Activated B cell treated with CpG ODN at 0.5 μM for 24 hours (primary cell): Measurements from ENCODE around the gene ELL. TPM values are rescaled to one million over a fixed set of nuclear protein-coding genes. Genes with fewer than 3 reads are reported as not detected.
"Not testable (repeated sequence)": the region's sequence is repeated elsewhere in the genome, so short reads cannot be mapped to it uniquely, and the experiment has no call there.

Source experiments
- ATAC-seq: fragments of 200-7000 bp; cut with Tn5 transposase; one replicate; pipeline ENCODE4 v1.10.0; 2021; ENCODE audit warnings: low read depth, mild to moderate bottlenecking, moderate library complexity
- CTCF ChIA-PET: fragments of 350-600 bp; sonication (Branson Sonifier 250); formaldehyde crosslinking; loops from one replicate; lab custom pipeline; 2021; ENCODE audit warnings: antibody characterized with exemption; lab: Charles Lee
- POLR2A ChIA-PET: fragments of 350-600 bp; sonication (Branson Sonifier 250); formaldehyde crosslinking; loops from one replicate; lab custom pipeline; 2021; ENCODE audit warnings: antibody characterized with exemption; lab: Charles Lee
- DNase-seq: peaks from one replicate; pipeline ENCODE4 v3.0.0; 2022
- H3K27ac Mint-ChIP-seq: one replicate; pipeline ENCODE4 v1.8.0; 2020; ENCODE audit warnings: mixed read lengths
- H3K27me3 Mint-ChIP-seq: one replicate; pipeline ENCODE4 v1.8.0; 2021; ENCODE audit warnings: mixed read lengths
- H3K36me3 Mint-ChIP-seq: one replicate; pipeline ENCODE4 v1.8.0; 2021; ENCODE audit warnings: low read depth, mixed read lengths
- H3K4me1 Mint-ChIP-seq: one replicate; pipeline ENCODE4 v1.8.0; 2021; ENCODE audit warnings: mixed read lengths
- H3K4me3 Mint-ChIP-seq: one replicate; pipeline ENCODE4 v1.8.0; 2020; ENCODE audit warnings: mild to moderate bottlenecking, mixed read lengths
- H3K9me3 Mint-ChIP-seq: one replicate; pipeline ENCODE4 v1.8.0; 2020; ENCODE audit warnings: mixed read lengths
- intact Hi-C: fragments of 100-400 bp; cut with micrococcal nuclease; formaldehyde crosslinking; loops from one replicate; pipeline ENCODE4 v1.15.1; 2024
- total RNA-seq: library from RNA; stranded (reverse); gene quantifications from 2 replicates; pipeline ENCODE4 v1.2.3, GENCODE V29; 2022
- TF ChIP-seq, protein P1 (sequence below): fragments of 200-600 bp; IDR thresholded peaks from one replicate; pipeline ENCODE4 v1.8.0; 2022; ENCODE audit warnings: antibody characterized with exemption, mild to moderate bottlenecking

Gene ELL
- total RNA-seq, 1 donor from 2014 or later = 32.6 TPM

DNA sequence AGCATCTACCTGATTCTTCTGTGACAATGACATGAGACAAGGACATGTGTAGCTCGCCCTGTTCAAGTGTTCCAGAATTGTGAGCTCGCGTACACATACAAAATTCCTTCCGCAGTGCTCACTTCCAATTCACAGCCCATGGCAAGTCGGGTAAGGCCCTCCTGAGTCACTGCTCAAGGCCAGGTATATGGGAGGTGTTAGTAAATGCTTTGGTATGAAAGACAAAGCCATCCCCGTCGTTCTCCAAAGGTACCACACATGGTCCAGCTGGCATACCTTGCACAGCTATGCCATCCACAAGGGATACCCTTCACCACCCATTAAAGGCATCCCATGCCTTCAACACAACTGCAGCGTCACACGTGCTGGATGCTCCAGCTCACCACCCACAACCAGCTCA is 4.4 kb upstream of the ELL start:
- H3K27ac Mint-ChIP-seq = no peak overlapping the region
- peaks cover 6% of the 10 kb centered on the region for H3K36me3 Mint-ChIP-seq
- intact Hi-C loops = no loop called here
- ATAC-seq = no peak
- peaks cover 2% of the 10 kb centered on the region for H3K4me1 Mint-ChIP-seq
- TF ChIP-seq, protein P1, sequence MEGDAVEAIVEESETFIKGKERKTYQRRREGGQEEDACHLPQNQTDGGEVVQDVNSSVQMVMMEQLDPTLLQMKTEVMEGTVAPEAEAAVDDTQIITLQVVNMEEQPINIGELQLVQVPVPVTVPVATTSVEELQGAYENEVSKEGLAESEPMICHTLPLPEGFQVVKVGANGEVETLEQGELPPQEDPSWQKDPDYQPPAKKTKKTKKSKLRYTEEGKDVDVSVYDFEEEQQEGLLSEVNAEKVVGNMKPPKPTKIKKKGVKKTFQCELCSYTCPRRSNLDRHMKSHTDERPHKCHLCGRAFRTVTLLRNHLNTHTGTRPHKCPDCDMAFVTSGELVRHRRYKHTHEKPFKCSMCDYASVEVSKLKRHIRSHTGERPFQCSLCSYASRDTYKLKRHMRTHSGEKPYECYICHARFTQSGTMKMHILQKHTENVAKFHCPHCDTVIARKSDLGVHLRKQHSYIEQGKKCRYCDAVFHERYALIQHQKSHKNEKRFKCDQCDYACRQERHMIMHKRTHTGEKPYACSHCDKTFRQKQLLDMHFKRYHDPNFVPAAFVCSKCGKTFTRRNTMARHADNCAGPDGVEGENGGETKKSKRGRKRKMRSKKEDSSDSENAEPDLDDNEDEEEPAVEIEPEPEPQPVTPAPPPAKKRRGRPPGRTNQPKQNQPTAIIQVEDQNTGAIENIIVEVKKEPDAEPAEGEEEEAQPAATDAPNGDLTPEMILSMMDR = no peak
- DNase-seq = no peak
- POLR2A ChIA-PET = no interaction called here
- H3K27me3 Mint-ChIP-seq = no peaks in the 10 kb centered on the region
- H3K9me3 Mint-ChIP-seq = no peaks in the 10 kb centered on the region
- CTCF ChIA-PET = no interaction called here
- H3K4me3 Mint-ChIP-seq = no peak overlapping the region

DNA sequence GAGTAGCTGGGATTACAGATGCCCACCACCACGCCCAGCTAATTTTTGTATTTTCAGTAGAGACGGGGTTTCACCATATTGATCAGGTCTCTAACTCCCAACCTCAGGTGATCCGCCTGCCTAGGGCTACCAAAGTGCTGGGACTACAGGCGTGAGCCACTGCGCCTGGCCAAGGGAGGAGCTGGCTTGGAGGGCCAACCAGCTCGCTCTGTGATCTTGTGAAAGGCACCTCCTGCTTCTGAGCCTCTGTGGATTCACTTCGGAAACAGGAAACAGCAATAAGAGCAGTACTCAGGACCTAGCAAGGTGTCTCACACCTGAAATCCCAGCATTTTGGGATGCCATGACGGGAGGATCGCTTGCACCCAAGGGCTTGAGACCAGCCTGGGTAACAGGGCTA is 2.0 kb upstream of the ELL start:
- CTCF ChIA-PET = interaction anchor here (0.8 kb wide), 1 partner anchor 323 kb away, joined by 3 read pairs; no protein-coding TSS in a partner anchor
- intact Hi-C loops = loop anchor here (2.0 to 5.0 kb wide), 5 partner anchors 178 to 668 kb away; partner anchors contain the start of genes BORCS8, IFI30, JUND and MPV17L2
- Mint-ChIP-seq H3K27me3 (no peaks in the 10 kb centered on the region), H3K27ac (no peak overlapping the region), H3K4me3 (no peak overlapping the region), H3K9me3 (no peaks in the 10 kb centered on the region), H3K4me1 (peaks cover 18% of the 10 kb centered on the region), H3K36me3 (peaks cover 11% of the 10 kb centered on the region)
- DNase-seq = no peak
- TF ChIP-seq, protein P1 = no peak
- POLR2A ChIA-PET = interaction anchor here (0.5 to 5.1 kb wide), 4 partner anchors 19 to 400 kb away, joined by 3 to 77 read pairs (median 8); partner anchors contain the start of gene KXD1
- ATAC-seq = no peak

DNA sequence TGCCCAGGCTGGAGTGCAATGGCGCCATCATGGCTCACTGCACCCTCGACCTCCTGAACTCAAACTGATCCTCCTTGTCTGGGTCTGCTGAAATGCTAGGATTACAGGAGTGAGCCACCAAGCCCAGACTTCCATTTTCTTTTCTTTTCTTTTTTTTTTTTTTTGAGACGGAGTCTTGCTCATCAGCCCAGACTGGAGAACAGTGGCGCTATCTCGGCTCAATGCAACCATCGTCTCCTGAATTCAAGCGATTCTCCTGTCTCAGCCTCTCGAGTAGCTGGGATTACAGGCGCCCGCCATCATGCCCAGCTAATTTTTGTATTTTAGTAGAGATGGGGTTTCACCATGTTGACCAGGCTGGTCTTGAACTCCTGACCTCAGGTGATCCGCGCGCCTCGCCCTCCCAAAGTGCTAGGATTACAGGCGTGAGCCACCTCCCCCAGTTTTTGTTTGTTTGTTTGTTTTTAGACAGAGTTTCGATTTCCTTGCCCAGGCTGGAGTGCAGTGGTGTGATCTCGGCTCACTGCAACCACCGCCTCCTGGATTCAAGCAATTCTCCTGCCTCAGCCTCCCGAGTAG is 1.1 kb upstream of the ELL start:
- not testable (repeated sequence) for ATAC-seq, DNase-seq, H3K9me3 Mint-ChIP-seq, H3K27me3 Mint-ChIP-seq
- peak overlapping the region; percentile 96 for H3K27ac Mint-ChIP-seq
- CTCF ChIA-PET = interaction anchor here (0.6 to 0.8 kb wide), 2 partner anchors 324 to 1012 kb away, joined by 3 read pairs; no protein-coding TSS in a partner anchor
- intact Hi-C loops = loop anchor here (1.0 to 5.0 kb wide), 14 partner anchors 20 to 669 kb away; partner anchors contain the start of genes BORCS8, COPE, CRTC1 and DDX49
- H3K4me3 Mint-ChIP-seq = peak overlapping the region; percentile 98
- H3K4me1 Mint-ChIP-seq = peaks cover 23% of the 10 kb centered on the region
- H3K36me3 Mint-ChIP-seq = peaks cover 11% of the 10 kb centered on the region
- POLR2A ChIA-PET = interaction anchor here (0.6 to 5.1 kb wide), 12 partner anchors 16 to 1010 kb away, joined by 3 to 77 read pairs (median 5); partner anchors contain the start of genes CCDC124, COPE, JUND and KXD1

DNA sequence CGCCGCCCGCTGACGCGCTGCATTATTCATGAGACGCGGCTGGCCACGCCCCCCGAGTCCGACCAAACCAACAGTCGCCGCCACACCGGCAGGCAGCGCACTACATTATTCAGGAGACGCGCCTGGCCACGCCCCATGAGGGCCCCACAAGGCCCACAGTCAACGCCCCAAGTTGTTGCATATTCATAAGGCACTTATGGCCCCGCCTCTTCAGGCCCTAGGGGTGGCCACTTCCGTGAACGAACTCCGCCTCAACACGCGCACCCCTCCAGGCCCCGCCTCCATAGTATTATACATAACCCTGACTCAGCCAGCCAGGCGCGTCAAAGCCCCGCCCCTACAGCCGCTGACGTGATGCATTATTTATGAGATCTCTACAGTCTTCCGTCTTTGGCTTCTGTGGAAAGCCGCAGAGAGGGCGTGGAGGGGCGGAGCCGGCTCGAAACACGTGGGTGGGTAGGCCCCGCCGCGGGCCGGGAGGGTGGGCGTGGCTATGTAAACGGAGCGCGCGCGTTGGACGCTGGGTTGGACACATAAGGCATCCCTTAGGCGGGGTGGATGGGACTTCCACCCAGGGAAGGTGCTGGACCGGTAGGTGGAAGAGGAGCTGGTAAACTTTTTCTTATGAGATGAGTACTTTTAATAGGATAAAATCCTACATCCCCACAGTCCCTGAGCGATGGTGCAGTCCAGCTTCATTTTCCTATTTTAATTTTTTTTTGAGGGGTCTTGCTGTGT is 423 bp upstream of the ELL start:
- ChIA-PET POLR2A (interaction anchor here (0.6 to 5.1 kb wide), 16 partner anchors 16 to 1009 kb away, joined by 3 to 77 read pairs (median 4); partner anchors contain the start of genes CCDC124, COPE, FKBP8 and JUND), CTCF (interaction anchor here (0.6 to 3.0 kb wide), 6 partner anchors 22 to 1011 kb away, joined by 3 to 14 read pairs (median 8); partner anchors contain the start of genes FKBP8, REX1BD and UBA52)
- H3K9me3 Mint-ChIP-seq = no peaks in the 10 kb centered on the region
- peaks cover 24% of the 10 kb centered on the region for H3K4me1 Mint-ChIP-seq
- TF ChIP-seq, protein P1 = no peak
- H3K4me3 Mint-ChIP-seq = peak overlapping the region; percentile 98
- ATAC-seq = peak; percentile 89
- peak overlapping the region; percentile 96 for H3K27ac Mint-ChIP-seq
- no peaks in the 10 kb centered on the region for H3K27me3 Mint-ChIP-seq
- peak; percentile 100 for DNase-seq
- peaks cover 11% of the 10 kb centered on the region for H3K36me3 Mint-ChIP-seq
- intact Hi-C loops = loop anchor here (1.0 to 5.0 kb wide), 14 partner anchors 21 to 670 kb away; partner anchors contain the start of genes BORCS8, COPE, CRTC1 and DDX49
